Non-pigmented ciliary epithelial cell (primary cell): ENCODE measurements around the gene IGSF21.

Source experiments
- DNase-seq: peaks from one replicate; pipeline ENCODE4 v3.0.0-alpha.2; 2010; ENCODE audit warnings: low read depth

The IGSF21 gene

GRCh38 chr1:18297896-18298648 lies 190.5 kb downstream of the IGSF21 start:
- no peak for DNase-seq

- no peak for DNase-seq
Measured at GRCh38 chr1:18299441-18300338, 192.1 kb downstream of the IGSF21 start.

GRCh38 chr1:18300376-18300775 lies 192.8 kb downstream of the IGSF21 start:
- no peak for DNase-seq

GRCh38 chr1:18302788-18303413 lies 195.3 kb downstream of the IGSF21 start:
- DNase-seq, result no peak

GRCh38 chr1:18304151-18304869 lies 196.7 kb downstream of the IGSF21 start:
- DNase-seq, result no peak

GRCh38 chr1:18305182-18305795 lies 197.7 kb downstream of the IGSF21 start:
- DNase-seq, result no peak

GRCh38 chr1:18307329-18307898 lies 199.8 kb downstream of the IGSF21 start:
- DNase-seq, result no peak

- DNase-seq, result no peak
Measured at GRCh38 chr1:18309552-18310155, 202.1 kb downstream of the IGSF21 start.

- no peak for DNase-seq
Measured at GRCh38 chr1:18312961-18313360, 205.4 kb downstream of the IGSF21 start.

- DNase-seq, result no peak
Measured at GRCh38 chr1:18313523-18313922, 205.9 kb downstream of the IGSF21 start.

GRCh38 chr1:18314399-18314798 lies 206.8 kb downstream of the IGSF21 start:
- no peak for DNase-seq

- DNase-seq, result no peak
Measured at GRCh38 chr1:18315449-18315848, 207.9 kb downstream of the IGSF21 start.

- no peak for DNase-seq
Measured at GRCh38 chr1:18316764-18317163, 209.2 kb downstream of the IGSF21 start.

GRCh38 chr1:18319099-18319498 lies 211.5 kb downstream of the IGSF21 start:
- no peak for DNase-seq

- DNase-seq, result no peak
Measured at GRCh38 chr1:18320051-18320450, 212.5 kb downstream of the IGSF21 start.

GRCh38 chr1:18322368-18323032 lies 214.9 kb downstream of the IGSF21 start:
- DNase-seq, result no peak

GRCh38 chr1:18323259-18323658 lies 215.7 kb downstream of the IGSF21 start:
- no peak for DNase-seq

GRCh38 chr1:18324246-18324645 lies 216.6 kb downstream of the IGSF21 start:
- no peak for DNase-seq

- DNase-seq, result no peak
Measured at GRCh38 chr1:18325136-18325535, 217.5 kb downstream of the IGSF21 start.

- no peak for DNase-seq
Measured at GRCh38 chr1:18326211-18326897, 218.8 kb downstream of the IGSF21 start.
